ENCODE data around the gene MAGIX. TPM values are rescaled to one million over a fixed set of nuclear protein-coding genes. Genes with fewer than 3 reads are reported as not detected.

The MAGIX gene
- total RNA-seq: 2.4 TPM
- long read RNA-seq, partial matches to known transcripts: 3 of 7 reads
- long read RNA-seq, other reads (novel, unspliced or antisense): 2 of 7 reads

GRCh38 chrX:49162620-49163019 lies at the start of gene MAGIX:
Gene MAGIX, plus strand, starts transcription at chrX:49162758. Its CDS starts 132 bp downstream, at chrX:49162890.
- Histone ChIP-seq H3K9me3 (replicated peaks) (no peaks in the 10 kb centered on the region), H3K4me1 (peaks cover 17% of the 10 kb centered on the region), H3K27ac (replicated peaks) (peak within 1 kb of the TSS; percentile 95), H3K27me3 (ENCODE audit: low read depth) (no peaks in the 10 kb centered on the region), H3K36me3 (no peaks in the 10 kb centered on the region), H3K4me3 (peak within 1 kb of the TSS; percentile 64)
- intact Hi-C loops (cut with micrococcal nuclease): no loop called here
- TF ChIP-seq, protein P1, sequence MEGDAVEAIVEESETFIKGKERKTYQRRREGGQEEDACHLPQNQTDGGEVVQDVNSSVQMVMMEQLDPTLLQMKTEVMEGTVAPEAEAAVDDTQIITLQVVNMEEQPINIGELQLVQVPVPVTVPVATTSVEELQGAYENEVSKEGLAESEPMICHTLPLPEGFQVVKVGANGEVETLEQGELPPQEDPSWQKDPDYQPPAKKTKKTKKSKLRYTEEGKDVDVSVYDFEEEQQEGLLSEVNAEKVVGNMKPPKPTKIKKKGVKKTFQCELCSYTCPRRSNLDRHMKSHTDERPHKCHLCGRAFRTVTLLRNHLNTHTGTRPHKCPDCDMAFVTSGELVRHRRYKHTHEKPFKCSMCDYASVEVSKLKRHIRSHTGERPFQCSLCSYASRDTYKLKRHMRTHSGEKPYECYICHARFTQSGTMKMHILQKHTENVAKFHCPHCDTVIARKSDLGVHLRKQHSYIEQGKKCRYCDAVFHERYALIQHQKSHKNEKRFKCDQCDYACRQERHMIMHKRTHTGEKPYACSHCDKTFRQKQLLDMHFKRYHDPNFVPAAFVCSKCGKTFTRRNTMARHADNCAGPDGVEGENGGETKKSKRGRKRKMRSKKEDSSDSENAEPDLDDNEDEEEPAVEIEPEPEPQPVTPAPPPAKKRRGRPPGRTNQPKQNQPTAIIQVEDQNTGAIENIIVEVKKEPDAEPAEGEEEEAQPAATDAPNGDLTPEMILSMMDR (IDR thresholded peaks at IDR 0.05; ENCODE audit: borderline replicate concordance): no peak
- no peak for DNase-seq

DNA sequence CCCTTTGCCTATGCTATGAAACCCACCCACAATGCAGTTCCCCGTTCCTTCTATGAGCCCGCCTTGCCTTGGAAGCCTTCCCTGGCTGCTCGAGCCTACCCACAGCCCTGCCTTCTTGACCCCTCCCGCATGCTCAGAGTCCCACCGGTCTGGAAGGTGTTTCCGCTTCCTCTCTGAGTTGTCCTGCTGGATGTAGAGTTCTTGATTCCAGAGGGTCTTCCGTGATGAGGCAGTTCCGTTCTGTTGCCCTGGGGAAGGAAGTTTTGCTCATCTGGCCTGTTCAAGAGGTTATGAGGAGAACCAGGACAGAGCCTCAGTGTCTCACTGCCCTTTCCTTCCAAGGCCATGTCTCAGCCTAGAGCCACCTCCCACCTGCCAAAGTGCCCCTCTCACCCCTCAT lies 46.5 kb upstream of the MAGIX start:
- H3K27ac ChIP-seq (replicated peaks): no peak overlapping the region
- H3K9me3 ChIP-seq (replicated peaks): no peaks in the 10 kb centered on the region
- no peak for DNase-seq
- H3K36me3 ChIP-seq: peaks cover 53% of the 10 kb centered on the region
- H3K4me3 ChIP-seq: no peak overlapping the region
- no peaks in the 10 kb centered on the region for H3K27me3 ChIP-seq (ENCODE audit: low read depth)
- intact Hi-C loops (cut with micrococcal nuclease): no loop called here
- TF ChIP-seq, protein P1 (IDR thresholded peaks at IDR 0.05; ENCODE audit: borderline replicate concordance): no peak
- H3K4me1 ChIP-seq: no peaks in the 10 kb centered on the region

DNA sequence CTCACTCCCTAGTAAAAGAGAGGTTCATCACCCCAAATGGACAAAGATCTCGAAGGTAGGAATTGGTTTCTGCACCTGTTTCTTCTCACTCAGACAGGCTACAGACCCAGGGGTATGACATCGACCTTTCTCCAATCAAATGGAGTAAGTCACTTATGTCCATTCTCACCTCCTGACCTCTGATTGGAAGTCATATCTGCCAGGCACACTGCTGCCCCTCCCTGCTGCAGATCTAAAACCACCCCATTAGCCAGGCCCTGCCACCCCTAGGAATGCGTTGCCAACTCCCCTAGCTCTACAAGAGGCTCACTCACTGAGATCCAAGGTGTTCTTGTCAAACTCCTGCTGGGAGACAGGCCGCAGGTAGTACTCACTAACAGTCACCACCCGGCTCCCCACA lies 45.8 kb upstream of the MAGIX start:
- no peak overlapping the region for H3K27ac ChIP-seq (replicated peaks)
- H3K27me3 ChIP-seq (ENCODE audit: low read depth): no peaks in the 10 kb centered on the region
- no peaks in the 10 kb centered on the region for H3K9me3 ChIP-seq (replicated peaks)
- intact Hi-C loops (cut with micrococcal nuclease): no loop called here
- no peak overlapping the region for H3K4me3 ChIP-seq
- DNase-seq: no peak
- TF ChIP-seq, protein P1 (IDR thresholded peaks at IDR 0.05; ENCODE audit: borderline replicate concordance): no peak
- peaks cover 56% of the 10 kb centered on the region for H3K36me3 ChIP-seq
- H3K4me1 ChIP-seq: peaks cover under 1% of the 10 kb centered on the region

- no peak overlapping the region for H3K27ac ChIP-seq (replicated peaks)
- no peaks in the 10 kb centered on the region for H3K9me3 ChIP-seq (replicated peaks)
- no peak overlapping the region for H3K4me3 ChIP-seq
- intact Hi-C loops (cut with micrococcal nuclease): no loop called here
- no peak for DNase-seq
- H3K36me3 ChIP-seq: peaks cover 52% of the 10 kb centered on the region
- peaks cover 9% of the 10 kb centered on the region for H3K4me1 ChIP-seq
- TF ChIP-seq, protein P1 (IDR thresholded peaks at IDR 0.05; ENCODE audit: borderline replicate concordance): no peak
- H3K27me3 ChIP-seq (ENCODE audit: low read depth): no peaks in the 10 kb centered on the region
Measured at GRCh38 chrX:49117581-49117980, 45.0 kb upstream of the MAGIX start.

- H3K9me3 ChIP-seq (replicated peaks): no peaks in the 10 kb centered on the region
- TF ChIP-seq, protein P1 (IDR thresholded peaks at IDR 0.05; ENCODE audit: borderline replicate concordance): no peak
- H3K27ac ChIP-seq (replicated peaks): no peak overlapping the region
- H3K27me3 ChIP-seq (ENCODE audit: low read depth): no peaks in the 10 kb centered on the region
- H3K4me1 ChIP-seq: peaks cover 14% of the 10 kb centered on the region
- DNase-seq: no peak
- peaks cover 40% of the 10 kb centered on the region for H3K36me3 ChIP-seq
- H3K4me3 ChIP-seq: no peak overlapping the region
- intact Hi-C loops (cut with micrococcal nuclease): no loop called here
Measured at GRCh38 chrX:49120091-49120490, 42.5 kb upstream of the MAGIX start.
